HepG2 (cell line): ENCODE results near the gene CGNL1. TPM values are rescaled to one million over a fixed set of nuclear protein-coding genes. Genes with fewer than 3 reads are reported as not detected.
A peak's percentile ranks its signal among the peaks of the same experiment; 100 is the strongest.

Experiments
- BCL6 ChIP-seq: IDR thresholded peaks from 2 replicates; pipeline ENCODE4 v1.6.1; 2016; ENCODE audit warnings: missing genetic modification reagents, missing compliant biosample characterization
- BRCA1 ChIP-seq: sonication (generic); formaldehyde crosslinking; IDR thresholded peaks from 2 replicates; pipeline ENCODE4 v1.4.0; 2020; ENCODE audit warnings: missing genetic modification reagents
- DMAP1 ChIP-seq: IDR thresholded peaks from 2 replicates; pipeline ENCODE4 v1.6.1; 2016
- HMGA1 ChIP-seq: sonication (generic); formaldehyde crosslinking; conservative IDR thresholded peaks from 2 replicates; pipeline ENCODE4 v1.4.0; 2020; ENCODE audit warnings: missing genetic modification reagents
- NCOA5 ChIP-seq: sonication (generic); formaldehyde crosslinking; IDR thresholded peaks from 2 replicates; pipeline ENCODE4 v1.4.0; 2020; ENCODE audit warnings: missing genetic modification reagents
- NFE2 ChIP-seq: sonication (generic); formaldehyde crosslinking; IDR thresholded peaks from 2 replicates; pipeline ENCODE4 v1.4.0; 2020; ENCODE audit warnings: missing genetic modification reagents
- PBX3 ChIP-seq: sonication (generic); formaldehyde crosslinking; IDR thresholded peaks from 2 replicates; pipeline ENCODE4 v1.8.1; 2023; ENCODE audit warnings: missing genetic modification reagents, inconsistent platforms, borderline replicate concordance
- PRPF4 ChIP-seq: fragments of 200-400 bp; formaldehyde crosslinking; IDR thresholded peaks from 2 replicates; pipeline ENCODE4 v1.6.1; 2016; ENCODE audit warnings: low read length, low read depth; ENCODE audit not compliant: poor library complexity, severe bottlenecking
- SNAPC5 ChIP-seq: sonication (generic); formaldehyde crosslinking; IDR thresholded peaks from 2 replicates; pipeline ENCODE4 v1.8.1; 2023; ENCODE audit warnings: mild to moderate bottlenecking, missing genetic modification reagents, borderline replicate concordance
- SOX6 ChIP-seq, 2 experiments: fragments of 450-650 bp in 1 of 2; sonication (generic) in 1 of 2; formaldehyde crosslinking in 1 of 2; IDR thresholded peaks; 2 replicates each; pipeline versions ENCODE4 v1.4.0 to v1.6.1; 2017 to 2020; ENCODE audit warnings: antibody characterized with exemption in 1 of 2, mild to moderate bottlenecking in 1 of 2, missing genetic modification reagents in 1 of 2
- TEAD2 ChIP-seq: sonication (generic); formaldehyde crosslinking; IDR thresholded peaks from 2 replicates; pipeline ENCODE4 v1.9.0; 2021; ENCODE audit warnings: missing genetic modification reagents
- ZBTB4 ChIP-seq: sonication (generic); formaldehyde crosslinking; IDR thresholded peaks from 2 replicates; pipeline ENCODE4 v1.4.0; 2020; ENCODE audit warnings: missing genetic modification reagents, mild to moderate bottlenecking, borderline replicate concordance
- ZBTB43 ChIP-seq: sonication (generic); formaldehyde crosslinking; conservative IDR thresholded peaks from 2 replicates; pipeline ENCODE4 v1.4.0; 2020; ENCODE audit warnings: missing genetic modification reagents
- ZNF609 ChIP-seq: sonication (generic); formaldehyde crosslinking; IDR thresholded peaks from 2 replicates; pipeline ENCODE4 v1.4.0; 2020; ENCODE audit warnings: mild to moderate bottlenecking, missing genetic modification reagents, borderline replicate concordance
- ZNF660 ChIP-seq: sonication (generic); formaldehyde crosslinking; IDR thresholded peaks from 2 replicates; pipeline ENCODE4 v1.5.1; 2020; ENCODE audit warnings: mild to moderate bottlenecking, low read depth, missing genetic modification reagents, borderline replicate concordance
- ZNF788 ChIP-seq: sonication (generic); formaldehyde crosslinking; IDR thresholded peaks from 2 replicates; pipeline ENCODE4 v1.5.0; 2020; ENCODE audit warnings: mild to moderate bottlenecking, missing genetic modification reagents, borderline replicate concordance
- ZSCAN21 ChIP-seq: sonication (generic); formaldehyde crosslinking; IDR thresholded peaks from 2 replicates; pipeline ENCODE4 v1.8.0; 2022; ENCODE audit warnings: mild to moderate bottlenecking, missing genetic modification reagents, moderate library complexity, borderline replicate concordance
- ZSCAN22 ChIP-seq: sonication (generic); formaldehyde crosslinking; IDR thresholded peaks from 2 replicates; pipeline ENCODE4 v1.4.0; 2020; ENCODE audit warnings: mild to moderate bottlenecking, missing genetic modification reagents
- polyA plus RNA-seq, 8 experiments: library from polyadenylated mRNA; depleted of rRNA in 3 of 8; stranded (reverse) in 7 of 8; unstranded in 1 of 8; fragments of >200 nt; fragmentation: Illumina TruSeq in 4 of 8; extraction: Trizol in 4 of 8; gene quantifications; 2 replicates each; pipeline versions ENCODE4 v1.2.1 to v1.2.3, GENCODE V29; 2011 to 2016; ENCODE audit warnings: low read depth in 4 of 8, missing spikeins in 1 of 8, mixed read lengths in 1 of 8; ENCODE audit not compliant: insufficient read depth in 1 of 8
- total RNA-seq, 5 experiments: library from RNA; depleted of rRNA; stranded (reverse); fragments of >200 nt; fragmentation: Illumina TruSeq; extraction: Trizol; gene quantifications; 2 replicates each; pipeline ENCODE4 v1.2.3, GENCODE V29; 2016; ENCODE audit warnings: low read depth in 1 of 5

The CGNL1 gene
- total and polyA plus RNA-seq, 2 of the 13 experiments (the other 11 are each of a cell fraction or from before 2014, with no cell fraction given), result 5.6 to 15.6 TPM

- TF ChIP-seq ZBTB4 (CRISPR knock-in tag) (no peak), ZNF660 (CRISPR knock-in tag) (no peak), PBX3 (no peak), DMAP1 (CRISPR knock-in tag) (0 out of 2 replicates have a peak, but pooled peaks have one; percentile 25), NCOA5 (CRISPR knock-in tag) (no peak), ZNF788 (CRISPR knock-in tag) (peak; percentile 19; the same call in 1 of the 2 replicates), ZBTB43 (no peak), HMGA1 (CRISPR knock-in tag) (no peak), SOX6 (IDR thresholded peaks at IDR 0.05) (no peak), SOX6 (CRISPR knock-in tag; IDR thresholded peaks at IDR 0.05) (peak; percentile 62), BRCA1 (CRISPR knock-in tag) (no peak), ZNF609 (CRISPR knock-in tag) (peak; percentile 79), BCL6 (CRISPR knock-in tag) (peak; percentile 37; the same call in 1 of the 2 replicates), TEAD2 (CRISPR knock-in tag) (no peak), PRPF4 (no peak), NFE2 (CRISPR knock-in tag) (no peak), ZSCAN22 (no peak), SNAPC5 (CRISPR knock-in tag) (no peak), ZSCAN21 (CRISPR knock-in tag) (no peak)
These were observed 582 bp downstream of the CGNL1 start (continued) for GRCh38 chr15:57376696-57377477.
